Liver (tissue), 3 donors: ENCODE data around the gene CRABP2.

Experiments used
- CTCF ChIP-seq: fragments of 150-350 bp; IDR thresholded peaks from 2 replicates; pipeline ENCODE4 v1.5.1; 2017; ENCODE audit warnings: improper control_type of control experiment, low read depth, low read length; ENCODE audit not compliant: missing input control
- HNF4G ChIP-seq: IDR thresholded peaks from 2 replicates; pipeline ENCODE4 v1.6.1; 2016; ENCODE audit warnings: antibody characterized with exemption
- donor health status: healthy.
- donor health status: healthy.

GRCh38 chr1:156703741-156704140 is 1.6 kb downstream of the CRABP2 start:
- TF ChIP-seq HNF4G (no peak), CTCF (no peak)
